Gastrocnemius medialis (tissue), 4 donors: ENCODE measurements around the gene SLX4IP. TPM values are rescaled to one million over a fixed set of nuclear protein-coding genes. Genes with fewer than 3 reads are reported as not detected.
A peak's percentile ranks its signal among the peaks of the same experiment; 100 is the strongest.

Source experiments
- ATAC-seq, 2 donors: fragments of 150-250 bp; one replicate each; pipeline ENCODE4 v1.9.1; 2016
- DNase-seq, 2 donors: peaks; one replicate each; pipeline ENCODE4 v3.0.0-alpha.2; 2019
- H3K27ac ChIP-seq, 4 donors: fragments of 200-600 bp; sonication (generic); 1 replicate in 1 of 4; 2 replicates in 3 of 4; pipeline ENCODE4 v1.5.1; 2016 to 2018; ENCODE audit warnings: mild to moderate bottlenecking in 2 of 4, moderate library complexity in 1 of 4
- H3K27me3 ChIP-seq, 3 donors: fragments of 200-600 bp; sonication (generic) in 2 of 3; 1 replicate in 1 of 3; 2 replicates in 2 of 3; pipeline versions ENCODE4 v1.5.1 to v1.6.0; 2016 to 2019; ENCODE audit warnings: mild to moderate bottlenecking in 1 of 3, moderate library complexity in 1 of 3
- H3K36me3 ChIP-seq, 2 donors: fragments of 200-600 bp; sonication (generic) in 1 of 2; one replicate each; pipeline ENCODE4 v1.5.1; 2017 to 2018
- H3K4me1 ChIP-seq, 2 donors: fragments of 200-600 bp; sonication (generic) in 1 of 2; one replicate each; pipeline ENCODE4 v1.5.1; 2016 to 2017; ENCODE audit warnings: mild to moderate bottlenecking in 2 of 2
- H3K4me3 ChIP-seq, 4 donors: fragments of 200-600 bp; sonication (generic) in 3 of 4; 1 replicate in 1 of 4; 2 replicates in 3 of 4; pipeline ENCODE4 v1.5.1; 2016 to 2019; ENCODE audit warnings: mild to moderate bottlenecking in 2 of 4
- H3K9me3 ChIP-seq, 3 donors: fragments of 200-600 bp; sonication (generic) in 2 of 3; 1 replicate in 1 of 3; 2 replicates in 2 of 3; pipeline ENCODE4 v1.5.1; 2016 to 2019
- POLR2A ChIP-seq, 2 donors: fragments of 450-650 bp; IDR thresholded peaks; one replicate each; pipeline ENCODE4 v1.6.1; 2017; ENCODE audit warnings: antibody characterized with exemption in 2 of 2, mild to moderate bottlenecking in 2 of 2, moderate library complexity in 2 of 2
- in situ Hi-C, 4 donors: fragments of 200-750 bp; cut with MboI; loops; one replicate each; pipeline versions ENCODE4 v1.15.0 to v1.8.0; 2017; ENCODE audit warnings: low sequenced_read_pairs in 4 of 4
- intact Hi-C: fragments of 100-400 bp; cut with DNase I; formaldehyde crosslinking; loops from one replicate; pipeline ENCODE4 v1.15.1; 2023; ENCODE audit warnings: low total_unique reads
- total RNA-seq, 4 donors: library from RNA; depleted of rRNA; stranded (reverse); fragments of >200 nt; gene quantifications; one replicate each; pipeline versions ENCODE4 v1.1.0 to v1.2.3, GENCODE V29; 2016
- TF ChIP-seq, protein P1 (sequence below), 5 experiments: fragments of 450-650 bp in 3 of 5; fragments of 200-600 bp in 2 of 5; sonication (generic) in 2 of 5; IDR thresholded peaks in 4 of 5; conservative IDR thresholded peaks in 1 of 5; 1 replicate in 4 of 5; 2 replicates in 1 of 5; pipeline ENCODE4 v1.5.1; 2016 to 2019; ENCODE audit warnings: antibody characterized with exemption in 5 of 5, mild to moderate bottlenecking in 3 of 5, moderate library complexity in 3 of 5

SLX4IP gene
- total RNA-seq, 4 donors from 2014 or later, result 0.22 to 1.3 (median 0.71) TPM

- ATAC-seq (peak in 1 of 2 donors; percentile 35), DNase-seq (no peak)
- no peak for TF ChIP-seq POLR2A (IDR thresholded peaks at IDR 0.05)
- TF ChIP-seq, protein P1, sequence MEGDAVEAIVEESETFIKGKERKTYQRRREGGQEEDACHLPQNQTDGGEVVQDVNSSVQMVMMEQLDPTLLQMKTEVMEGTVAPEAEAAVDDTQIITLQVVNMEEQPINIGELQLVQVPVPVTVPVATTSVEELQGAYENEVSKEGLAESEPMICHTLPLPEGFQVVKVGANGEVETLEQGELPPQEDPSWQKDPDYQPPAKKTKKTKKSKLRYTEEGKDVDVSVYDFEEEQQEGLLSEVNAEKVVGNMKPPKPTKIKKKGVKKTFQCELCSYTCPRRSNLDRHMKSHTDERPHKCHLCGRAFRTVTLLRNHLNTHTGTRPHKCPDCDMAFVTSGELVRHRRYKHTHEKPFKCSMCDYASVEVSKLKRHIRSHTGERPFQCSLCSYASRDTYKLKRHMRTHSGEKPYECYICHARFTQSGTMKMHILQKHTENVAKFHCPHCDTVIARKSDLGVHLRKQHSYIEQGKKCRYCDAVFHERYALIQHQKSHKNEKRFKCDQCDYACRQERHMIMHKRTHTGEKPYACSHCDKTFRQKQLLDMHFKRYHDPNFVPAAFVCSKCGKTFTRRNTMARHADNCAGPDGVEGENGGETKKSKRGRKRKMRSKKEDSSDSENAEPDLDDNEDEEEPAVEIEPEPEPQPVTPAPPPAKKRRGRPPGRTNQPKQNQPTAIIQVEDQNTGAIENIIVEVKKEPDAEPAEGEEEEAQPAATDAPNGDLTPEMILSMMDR (IDR thresholded peaks at IDR 0.05 in 4 of 5, conservative IDR thresholded peaks at IDR 0.05 in 1 of 5), result no peak
- Histone ChIP-seq H3K36me3 (peaks cover 0 to 27% of the 10 kb centered on the region in 2 donors), H3K4me3 (peak overlapping the region; percentile 26 to 32 (median 29)), H3K9me3 (no peaks in the 10 kb centered on the region), H3K27ac (peak overlapping the region; percentile 50 to 71 (median 66)), H3K4me1 (peaks cover 37 to 41% of the 10 kb centered on the region in 2 donors), H3K27me3 (no peaks in the 10 kb centered on the region)
- in situ Hi-C loops (loop anchor here in 1 of 4 donors (25.0 kb wide), 1 partner anchor 1259 kb away; the partner anchor contains the start of gene BTBD3), intact Hi-C loops (no loop called here)
These were observed 218.6 kb downstream of the SLX4IP start for GRCh38 chr20:10653599-10654249.

DNA sequence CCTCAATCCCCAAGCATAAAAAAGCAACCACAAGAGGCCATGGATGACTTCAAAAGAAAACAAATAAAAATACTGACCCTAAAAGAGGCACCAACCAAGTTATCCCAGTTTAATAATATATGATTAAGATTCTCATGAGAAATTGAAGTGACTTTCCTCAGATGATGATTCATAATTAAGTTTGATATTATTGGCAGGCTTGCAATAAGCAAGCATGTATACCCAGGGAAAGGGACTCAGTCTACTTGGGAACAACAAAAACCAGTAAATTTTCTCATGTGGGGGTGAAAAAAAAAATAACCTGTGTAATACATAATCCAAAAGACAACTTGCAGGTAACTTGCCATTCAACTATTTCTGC, 219.1 kb downstream of the SLX4IP start:
- peak overlapping the region; percentile 50 to 71 (median 66) for H3K27ac ChIP-seq
- peaks cover 41 to 42% of the 10 kb centered on the region in 2 donors for H3K4me1 ChIP-seq
- intact Hi-C loops, result no loop called here
- peak overlapping the region in 1 of 4 donors; percentile 29 for H3K4me3 ChIP-seq
- H3K27me3 ChIP-seq, result no peaks in the 10 kb centered on the region
- DNase-seq (no peak), ATAC-seq (no peak)
- H3K36me3 ChIP-seq, result peaks cover 0 to 22% of the 10 kb centered on the region in 2 donors
- in situ Hi-C loops, result loop anchor here in 1 of 4 donors (25.0 kb wide), 1 partner anchor 1258 kb away; the partner anchor contains the start of gene BTBD3
- TF ChIP-seq POLR2A (IDR thresholded peaks at IDR 0.05), result no peak
- TF ChIP-seq, protein P1 (IDR thresholded peaks at IDR 0.05 in 4 of 5, conservative IDR thresholded peaks at IDR 0.05 in 1 of 5), result no peak
- H3K9me3 ChIP-seq, result no peaks in the 10 kb centered on the region

DNA sequence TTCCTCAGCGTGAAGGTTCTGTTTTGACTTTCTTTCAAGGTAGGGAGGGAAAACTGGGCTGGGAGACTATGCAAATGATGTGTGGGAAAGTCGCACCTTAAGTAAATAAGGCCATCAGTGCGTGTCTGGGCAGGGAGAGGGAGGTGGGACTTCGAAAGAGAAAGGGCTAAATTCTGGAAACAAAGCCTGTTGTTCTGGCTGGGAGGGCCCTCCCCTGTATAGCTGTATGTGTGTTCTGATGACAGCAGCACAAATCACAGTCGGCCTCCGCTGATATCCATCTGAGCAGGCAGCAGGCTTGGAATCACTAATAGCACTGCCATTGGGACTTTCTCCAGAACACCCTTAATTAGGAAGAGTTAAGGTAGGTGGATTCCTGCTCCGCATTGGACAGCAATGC, 219.5 kb downstream of the SLX4IP start:
- intact Hi-C loops, result no loop called here
- H3K4me1 ChIP-seq, result peaks cover 43 to 46% of the 10 kb centered on the region in 2 donors
- ATAC-seq, result no peak
- no peaks in the 10 kb centered on the region for H3K27me3 ChIP-seq
- peaks cover 0 to 18% of the 10 kb centered on the region in 2 donors for H3K36me3 ChIP-seq
- peak overlapping the region; percentile 50 to 71 (median 66) for H3K27ac ChIP-seq
- DNase-seq, result no peak
- in situ Hi-C loops, result loop anchor here in 1 of 4 donors (25.0 kb wide), 1 partner anchor 1258 kb away; the partner anchor contains the start of gene BTBD3
- no peak for TF ChIP-seq POLR2A (IDR thresholded peaks at IDR 0.05)
- TF ChIP-seq, protein P1 (IDR thresholded peaks at IDR 0.05 in 4 of 5, conservative IDR thresholded peaks at IDR 0.05 in 1 of 5), result no peak
- H3K4me3 ChIP-seq, result no peak overlapping the region
- H3K9me3 ChIP-seq, result no peaks in the 10 kb centered on the region

DNA sequence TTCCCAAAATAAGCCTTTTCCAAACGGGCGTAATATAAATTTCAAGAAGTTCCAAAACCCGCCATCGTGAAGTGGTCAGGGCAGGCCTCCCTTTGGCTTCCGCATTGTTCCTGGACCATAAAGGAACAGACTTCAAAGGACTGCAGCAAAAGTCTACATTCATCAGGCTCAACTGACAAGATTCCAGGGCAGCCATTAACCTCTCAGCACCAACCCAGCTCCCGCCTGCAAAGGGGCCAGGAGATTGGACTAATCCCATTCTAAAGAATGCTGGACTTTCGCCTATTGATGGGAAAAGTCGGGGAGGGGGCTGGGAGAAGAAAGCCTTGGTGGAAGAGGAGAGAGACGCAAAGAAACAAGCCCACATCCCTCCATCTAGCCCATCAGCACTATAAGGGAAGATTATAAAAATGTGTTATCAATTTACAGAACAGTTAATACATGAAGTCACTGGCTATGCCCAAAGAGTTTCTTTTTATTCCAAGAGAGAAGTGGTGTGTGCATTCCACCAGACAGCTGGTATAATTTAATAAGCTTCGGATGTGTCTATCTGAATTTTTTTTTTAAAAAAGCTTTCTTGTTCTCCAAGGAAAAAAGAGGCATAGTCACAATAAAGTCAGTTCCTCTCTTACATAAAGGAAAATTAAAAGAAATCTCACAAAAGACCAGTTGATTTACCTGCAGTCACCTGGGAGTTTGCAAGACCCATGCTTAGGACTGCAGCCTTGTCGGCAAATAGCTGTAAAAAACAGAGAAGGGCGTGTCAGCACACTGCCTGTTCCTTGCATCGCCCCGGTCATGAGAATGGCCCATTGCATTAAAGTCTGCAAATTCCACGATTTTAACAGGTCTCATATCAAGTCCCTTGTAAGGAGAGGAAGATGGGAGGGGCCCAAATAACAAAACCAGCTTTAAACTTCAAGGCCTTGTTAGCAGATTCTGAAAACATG, 220.9 kb downstream of the SLX4IP start:
- Histone ChIP-seq H3K4me3 (no peak overlapping the region), H3K36me3 (peaks cover 0 to 9% of the 10 kb centered on the region in 2 donors), H3K27ac (peak overlapping the region in 3 of 4 donors; percentile 44 to 67 (median 50)), H3K9me3 (no peaks in the 10 kb centered on the region), H3K4me1 (peaks cover 51 to 59% of the 10 kb centered on the region in 2 donors), H3K27me3 (no peaks in the 10 kb centered on the region)
- DNase-seq (no peak), ATAC-seq (no peak)
- TF ChIP-seq, protein P1 (IDR thresholded peaks at IDR 0.05 in 4 of 5, conservative IDR thresholded peaks at IDR 0.05 in 1 of 5), result no peak
- TF ChIP-seq POLR2A (IDR thresholded peaks at IDR 0.05), result no peak
- in situ Hi-C loops (loop anchor here in 1 of 4 donors (25.0 kb wide), 1 partner anchor 1256 kb away; the partner anchor contains the start of gene BTBD3), intact Hi-C loops (no loop called here)
